GM19438 (cell line): ENCODE data around the gene UBE2E2.

ENCODE experiments used
- ATAC-seq: cut with Tn5 transposase; IDR thresholded peaks from one replicate; pipeline ENCODE4 v1.9.1; 2021; ENCODE audit warnings: low read depth; ENCODE audit not compliant: unreplicated experiment

The UBE2E2 gene

GRCh38 chr3:23271876-23272741 lies 69.0 kb downstream of the UBE2E2 start:
- no peak for ATAC-seq

DNA sequence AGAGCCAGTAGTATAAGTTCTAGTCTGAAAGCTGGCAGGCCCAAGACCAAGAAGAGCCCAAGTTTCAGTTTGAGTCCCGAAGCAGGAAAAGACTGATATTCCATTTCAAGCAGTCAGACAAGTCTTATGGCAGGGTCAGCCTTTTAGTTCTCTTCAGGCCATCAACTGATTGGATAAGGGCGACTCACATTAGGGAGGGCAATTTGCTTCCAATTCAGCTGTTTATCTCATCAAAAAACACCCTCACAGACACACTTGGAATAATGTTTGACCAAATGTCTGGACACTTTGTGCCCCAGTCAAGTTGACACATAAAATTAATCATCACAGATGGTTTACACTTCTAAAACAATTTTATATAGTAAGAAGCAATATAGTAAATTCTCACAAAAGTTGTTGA lies 69.7 kb downstream of the UBE2E2 start:
- no peak for ATAC-seq

- ATAC-seq: no peak
These were observed 71.9 kb downstream of the UBE2E2 start for GRCh38 chr3:23275061-23275460.

DNA sequence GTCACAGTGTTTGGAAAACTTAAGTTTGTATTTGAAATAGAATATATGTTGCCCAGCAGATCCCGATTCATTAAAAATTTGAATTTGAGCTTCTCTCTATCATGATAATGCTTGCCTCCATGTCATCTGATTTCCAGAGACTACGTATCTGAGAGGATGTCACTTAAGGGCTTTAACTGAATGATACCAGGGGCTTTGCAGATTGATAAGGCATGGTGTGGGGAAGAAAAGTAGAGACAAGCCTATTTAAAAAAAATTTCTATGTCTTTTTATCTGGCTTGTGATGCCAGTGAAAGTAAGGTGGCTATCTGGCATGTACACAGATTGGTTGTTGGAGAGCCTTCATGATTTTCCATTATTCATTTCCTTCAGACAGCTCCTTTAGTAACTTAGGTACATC lies 72.7 kb downstream of the UBE2E2 start:
- no peak for ATAC-seq

DNA sequence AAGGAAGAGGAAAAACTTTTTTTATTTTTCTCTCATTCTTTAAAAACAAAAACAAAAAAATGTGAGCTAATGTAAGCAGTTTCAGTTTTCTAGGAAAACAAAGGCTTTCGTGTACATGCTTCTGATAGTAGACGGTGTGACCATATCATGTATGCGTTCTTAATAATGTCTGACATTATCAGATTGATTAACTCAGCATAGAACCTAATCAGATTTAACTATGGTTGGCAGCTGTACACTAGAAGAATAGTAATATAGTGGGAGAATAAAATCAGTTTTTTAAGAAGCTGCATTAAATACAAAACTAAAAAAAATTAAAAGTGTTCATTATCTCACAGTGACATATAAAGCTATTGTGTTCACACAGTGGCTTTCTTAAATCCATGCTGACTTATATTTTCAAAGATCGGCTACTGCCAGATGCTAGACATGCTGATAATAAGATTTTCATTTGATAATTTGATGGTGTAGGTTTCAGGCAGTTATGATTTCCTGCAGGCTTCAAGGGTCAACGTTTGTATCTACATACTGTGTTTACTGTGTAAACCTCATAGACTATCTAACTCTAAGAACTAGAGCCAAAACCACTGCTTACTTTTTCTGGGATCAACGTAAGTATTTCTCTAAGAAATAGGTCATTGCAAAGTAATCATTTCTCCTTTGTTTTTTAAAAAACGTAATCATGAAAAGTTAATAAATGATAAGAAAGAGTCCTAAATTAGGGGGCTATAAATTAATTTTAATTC lies 74.0 kb downstream of the UBE2E2 start:
- no peak for ATAC-seq

GRCh38 chr3:23277688-23278087 lies 74.6 kb downstream of the UBE2E2 start:
- no peak for ATAC-seq

DNA sequence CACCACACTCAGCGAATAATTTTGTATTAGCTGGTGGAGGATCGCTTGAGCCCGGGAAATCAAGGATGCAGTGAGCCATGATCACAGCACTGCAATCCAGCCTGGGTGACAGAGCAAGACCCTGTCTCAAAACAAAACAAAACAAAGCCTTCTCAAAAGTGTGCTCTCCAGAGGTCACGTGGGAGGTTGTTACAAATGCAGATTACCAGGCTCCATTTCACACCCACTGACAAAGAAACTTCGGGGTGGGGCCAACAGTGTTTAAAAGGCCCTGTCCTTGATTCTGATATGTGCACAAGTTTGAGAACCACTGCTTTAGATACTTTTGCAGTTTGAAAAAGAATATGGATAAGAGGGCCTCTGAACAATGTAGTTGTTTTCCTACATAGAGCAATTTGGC lies 80.5 kb downstream of the UBE2E2 start:
- no peak for ATAC-seq

- no peak for ATAC-seq
These were observed 85.2 kb downstream of the UBE2E2 start for GRCh38 chr3:23288286-23288685.

GRCh38 chr3:23288715-23289114 lies 85.6 kb downstream of the UBE2E2 start:
- ATAC-seq: no peak

- no peak for ATAC-seq
These were observed 89.3 kb downstream of the UBE2E2 start for GRCh38 chr3:23292432-23292831.

- no peak for ATAC-seq
These were observed 91.8 kb downstream of the UBE2E2 start for GRCh38 chr3:23294770-23295387.

DNA sequence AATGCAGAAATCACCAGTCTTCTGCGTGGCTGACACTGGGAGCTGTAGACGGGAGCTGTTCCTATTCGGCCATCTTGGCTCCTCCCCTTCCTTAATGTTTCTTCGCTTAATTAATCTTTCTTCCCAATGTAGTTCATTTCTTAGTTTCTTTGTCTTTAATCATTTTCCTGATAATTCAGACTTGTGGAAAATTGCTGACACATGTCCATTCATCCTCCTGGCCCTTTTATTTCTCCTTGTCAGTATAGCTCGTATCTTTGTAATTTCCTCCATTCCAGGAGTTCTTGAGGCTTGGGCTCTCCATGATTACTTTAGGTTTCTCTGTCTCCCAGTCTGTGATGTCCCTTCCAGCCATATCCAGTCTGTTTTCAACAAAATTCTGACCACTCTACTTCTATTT lies 98.7 kb downstream of the UBE2E2 start:
- no peak for ATAC-seq

DNA sequence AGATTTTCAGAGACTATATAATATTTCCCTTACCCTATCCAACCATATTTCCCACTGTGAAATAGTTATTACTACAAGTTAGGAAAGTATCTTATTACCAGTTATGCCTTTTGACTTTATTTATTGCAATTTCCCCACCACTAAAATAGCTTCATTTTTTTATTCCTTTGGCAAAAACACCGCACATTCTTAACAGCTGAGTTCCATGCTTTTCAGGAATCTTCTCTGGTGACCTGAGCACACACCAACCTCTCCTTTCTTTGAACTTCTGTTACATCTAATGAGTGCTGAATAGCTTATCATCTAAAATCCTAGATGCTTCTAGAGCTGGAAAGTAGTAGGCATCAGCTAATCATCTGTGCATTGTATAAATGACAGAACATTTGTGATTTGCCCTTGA lies 99.1 kb downstream of the UBE2E2 start:
- no peak for ATAC-seq

DNA sequence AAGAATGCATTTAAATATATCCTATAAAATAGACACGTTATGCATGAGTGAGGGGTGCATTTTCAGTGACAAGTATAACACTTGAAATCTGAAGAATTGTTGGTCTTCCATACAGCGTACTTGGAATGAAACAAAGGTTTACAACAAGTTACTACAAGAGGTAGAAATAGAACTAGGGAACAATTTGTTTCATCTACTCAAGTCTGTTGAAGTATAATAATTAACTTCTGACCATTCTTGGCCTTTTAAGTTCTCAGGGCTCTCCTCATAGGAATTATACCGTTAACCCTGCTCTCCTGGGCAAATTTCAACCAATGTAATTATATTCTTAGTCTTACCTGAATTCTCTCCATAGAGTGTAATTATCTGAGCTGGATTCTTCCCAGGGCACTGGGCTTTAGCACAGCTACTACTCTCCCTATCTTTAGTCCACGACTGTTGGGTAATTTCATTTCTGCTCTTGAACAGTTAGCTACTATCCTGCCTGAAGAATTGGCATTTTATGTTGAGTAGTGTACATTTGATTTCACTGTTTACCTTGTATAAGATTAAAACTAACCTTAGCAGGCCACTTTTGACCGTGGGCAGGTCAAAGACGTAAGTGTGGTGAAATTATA lies 100.6 kb downstream of the UBE2E2 start:
- no peak for ATAC-seq

- no peak for ATAC-seq
These were observed 101.3 kb downstream of the UBE2E2 start for GRCh38 chr3:23304424-23304823.

- ATAC-seq: no peak
These were observed 106.0 kb downstream of the UBE2E2 start for GRCh38 chr3:23308986-23309625.

- no peak for ATAC-seq
These were observed 109.7 kb downstream of the UBE2E2 start for GRCh38 chr3:23312866-23313265.

DNA sequence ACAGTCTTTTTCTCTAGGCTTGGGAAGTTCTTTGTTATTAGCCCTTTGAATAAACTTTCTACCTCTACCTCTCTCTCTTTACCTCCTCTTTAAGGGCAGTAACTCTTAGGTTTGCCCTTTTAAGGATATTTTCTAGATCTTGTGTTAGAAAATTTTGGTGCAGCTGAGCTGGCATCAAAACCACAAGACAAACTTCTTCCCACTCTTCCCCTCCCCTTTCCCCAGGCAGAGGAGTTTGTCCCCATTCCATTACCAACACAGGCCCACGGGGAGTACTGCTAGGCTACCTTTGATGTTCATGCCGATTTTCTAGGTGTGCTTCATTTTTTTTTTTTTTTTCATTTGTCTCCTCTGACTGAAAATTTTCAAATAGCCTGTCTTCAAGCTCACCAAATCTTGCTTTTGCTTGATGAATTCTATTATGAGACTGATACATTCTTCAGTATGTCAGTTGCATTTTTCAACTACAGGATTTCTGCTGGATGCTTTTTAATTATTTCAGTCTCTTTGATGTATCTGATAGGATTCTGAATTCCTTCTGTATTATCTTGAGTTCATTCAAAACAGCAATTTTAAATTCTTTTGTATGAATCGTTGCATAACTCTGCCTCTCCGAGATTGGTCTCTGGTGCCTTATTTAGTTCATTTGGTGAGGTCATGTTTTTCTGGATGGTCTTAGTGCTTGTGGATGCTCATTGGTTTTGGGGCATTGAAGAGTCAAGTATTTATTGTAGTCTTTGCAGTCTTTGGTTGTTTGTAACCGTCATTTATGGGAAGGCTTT lies 112.0 kb downstream of the UBE2E2 start:
- no peak for ATAC-seq

DNA sequence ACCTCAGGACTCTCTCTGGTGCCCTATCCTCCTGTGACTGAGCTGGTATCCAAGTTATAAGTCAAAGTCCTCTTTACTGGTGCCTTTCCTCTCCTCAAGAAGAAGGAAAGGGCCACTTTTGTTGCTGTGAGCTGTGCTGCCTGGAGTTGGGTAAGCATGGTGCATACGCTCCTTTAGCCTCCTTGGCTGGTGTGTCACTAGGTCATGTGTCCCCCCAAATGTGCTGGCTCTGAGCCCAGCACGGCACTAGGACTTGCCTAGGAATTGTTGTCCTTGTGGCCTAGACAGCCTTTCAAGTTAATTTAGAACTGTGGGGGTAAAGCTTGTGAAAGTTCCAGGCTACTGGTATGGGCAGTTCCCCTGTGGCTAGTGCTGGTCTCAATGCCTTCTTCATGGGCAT lies 113.8 kb downstream of the UBE2E2 start:
- ATAC-seq: no peak
